ENCODE results near the gene ZNF148. TPM values are rescaled to one million over a fixed set of nuclear protein-coding genes. Genes with fewer than 3 reads are reported as not detected.

The ZNF148 gene
- total RNA-seq, 1 experiment from 2014 or later: 19.7 TPM

DNA sequence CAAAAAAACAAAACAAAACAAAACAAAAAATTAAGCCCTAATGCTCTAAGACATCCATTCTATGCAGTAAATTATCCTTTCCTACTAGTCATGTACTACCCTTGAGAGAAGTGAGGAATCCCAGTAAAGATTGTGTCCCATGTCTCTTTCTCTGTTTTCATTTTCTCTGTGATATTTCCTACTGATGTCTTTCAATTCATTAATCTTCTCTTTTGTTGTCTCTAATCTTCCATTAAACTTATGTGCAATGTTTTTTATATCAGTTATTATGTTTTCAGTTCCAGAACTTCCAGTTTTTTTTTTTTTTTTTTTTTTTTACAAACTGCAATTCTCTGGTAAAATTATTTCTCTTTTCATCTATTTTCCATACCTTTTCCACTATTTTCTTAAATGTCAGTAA lies 118.5 kb downstream of the ZNF148 start (continued):
- no peak for TF ChIP-seq AR (CRISPR knock-in tag; IDR thresholded peaks at IDR 0.05)

DNA sequence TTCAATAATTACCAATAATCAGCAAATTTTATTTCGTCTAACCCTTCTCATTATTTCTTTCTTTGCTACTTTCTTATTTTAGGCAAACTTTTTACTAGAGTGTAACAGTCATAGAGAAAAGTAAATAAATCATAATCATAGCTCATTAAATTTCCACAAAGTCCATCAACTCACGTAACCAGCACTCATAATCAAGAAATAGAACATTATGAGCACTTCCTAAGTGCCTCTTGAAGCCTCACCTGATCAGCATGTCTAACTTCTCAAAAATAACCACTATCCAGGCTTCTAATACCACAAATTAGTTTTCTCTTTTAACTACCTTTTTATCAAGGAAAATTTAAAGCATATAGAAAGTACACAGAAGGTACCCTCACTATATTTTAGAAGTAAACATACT lies 124.2 kb downstream of the ZNF148 start:
- DNase-seq (ENCODE audit: low spot score) (no peak), ATAC-seq (no peak)
- H3K27me3 Mint-ChIP-seq (ENCODE audit: low read depth): no peaks in the 10 kb centered on the region
- no peak overlapping the region for H3K27ac Mint-ChIP-seq
- no peaks in the 10 kb centered on the region for H3K9me3 Mint-ChIP-seq
- no peak overlapping the region for H3K4me3 Mint-ChIP-seq
- ChIA-PET POLR2A (no interaction called here), CTCF (no interaction called here)
- H3K36me3 Mint-ChIP-seq: no peaks in the 10 kb centered on the region
- no peaks in the 10 kb centered on the region for H3K4me1 Mint-ChIP-seq
- TF ChIP-seq ZNF423 (CRISPR knock-in tag; IDR thresholded peaks at IDR 0.05): no peak
- no peak for TF ChIP-seq NR2C2 (CRISPR knock-in tag; IDR thresholded peaks at IDR 0.05)
- no peak for TF ChIP-seq OVOL2 (CRISPR knock-in tag; IDR thresholded peaks at IDR 0.05; ENCODE audit: borderline replicate concordance)
- TF ChIP-seq IRF2 (CRISPR knock-in tag; IDR thresholded peaks at IDR 0.05; ENCODE audit: borderline replicate concordance, low read depth): no peak
- TF ChIP-seq ZMAT4 (CRISPR knock-in tag; IDR thresholded peaks at IDR 0.05): no peak

GRCh38 chr3:125246237-125246636 lies 128.9 kb downstream of the ZNF148 start:
- TF ChIP-seq, protein P1, sequence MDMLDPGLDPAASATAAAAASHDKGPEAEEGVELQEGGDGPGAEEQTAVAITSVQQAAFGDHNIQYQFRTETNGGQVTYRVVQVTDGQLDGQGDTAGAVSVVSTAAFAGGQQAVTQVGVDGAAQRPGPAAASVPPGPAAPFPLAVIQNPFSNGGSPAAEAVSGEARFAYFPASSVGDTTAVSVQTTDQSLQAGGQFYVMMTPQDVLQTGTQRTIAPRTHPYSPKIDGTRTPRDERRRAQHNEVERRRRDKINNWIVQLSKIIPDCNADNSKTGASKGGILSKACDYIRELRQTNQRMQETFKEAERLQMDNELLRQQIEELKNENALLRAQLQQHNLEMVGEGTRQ (CRISPR knock-in tag; IDR thresholded peaks at IDR 0.05): no peak
- TF ChIP-seq, protein P2, sequence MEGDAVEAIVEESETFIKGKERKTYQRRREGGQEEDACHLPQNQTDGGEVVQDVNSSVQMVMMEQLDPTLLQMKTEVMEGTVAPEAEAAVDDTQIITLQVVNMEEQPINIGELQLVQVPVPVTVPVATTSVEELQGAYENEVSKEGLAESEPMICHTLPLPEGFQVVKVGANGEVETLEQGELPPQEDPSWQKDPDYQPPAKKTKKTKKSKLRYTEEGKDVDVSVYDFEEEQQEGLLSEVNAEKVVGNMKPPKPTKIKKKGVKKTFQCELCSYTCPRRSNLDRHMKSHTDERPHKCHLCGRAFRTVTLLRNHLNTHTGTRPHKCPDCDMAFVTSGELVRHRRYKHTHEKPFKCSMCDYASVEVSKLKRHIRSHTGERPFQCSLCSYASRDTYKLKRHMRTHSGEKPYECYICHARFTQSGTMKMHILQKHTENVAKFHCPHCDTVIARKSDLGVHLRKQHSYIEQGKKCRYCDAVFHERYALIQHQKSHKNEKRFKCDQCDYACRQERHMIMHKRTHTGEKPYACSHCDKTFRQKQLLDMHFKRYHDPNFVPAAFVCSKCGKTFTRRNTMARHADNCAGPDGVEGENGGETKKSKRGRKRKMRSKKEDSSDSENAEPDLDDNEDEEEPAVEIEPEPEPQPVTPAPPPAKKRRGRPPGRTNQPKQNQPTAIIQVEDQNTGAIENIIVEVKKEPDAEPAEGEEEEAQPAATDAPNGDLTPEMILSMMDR (IDR thresholded peaks at IDR 0.05): no peak
- TF ChIP-seq NFE2L1 (CRISPR knock-in tag; IDR thresholded peaks at IDR 0.05) (no peak), ZNF423 (CRISPR knock-in tag; IDR thresholded peaks at IDR 0.05) (no peak)
- Mint-ChIP-seq H3K4me1 (no peaks in the 10 kb centered on the region), H3K9me3 (no peaks in the 10 kb centered on the region), H3K36me3 (no peaks in the 10 kb centered on the region), H3K27me3 (ENCODE audit: low read depth) (no peaks in the 10 kb centered on the region), H3K27ac (no peak overlapping the region), H3K4me3 (no peak overlapping the region)
- POLR2A ChIA-PET: interaction anchor here (0.7 kb wide), 1 partner anchor 26 kb away, joined by 3 read pairs; no protein-coding TSS in a partner anchor
- CTCF ChIA-PET: no interaction called here
- ATAC-seq: no peak
- DNase-seq (ENCODE audit: low spot score): no peak

GRCh38 chr3:125245521-125245920 lies 129.6 kb downstream of the ZNF148 start:
- no peaks in the 10 kb centered on the region for H3K36me3 Mint-ChIP-seq
- no peaks in the 10 kb centered on the region for H3K4me1 Mint-ChIP-seq
- ATAC-seq (no peak), DNase-seq (ENCODE audit: low spot score) (no peak)
- H3K9me3 Mint-ChIP-seq: no peaks in the 10 kb centered on the region
- ChIA-PET CTCF (no interaction called here), POLR2A (no interaction called here)
- no peak overlapping the region for H3K27ac Mint-ChIP-seq
- H3K4me3 Mint-ChIP-seq: no peak overlapping the region
- H3K27me3 Mint-ChIP-seq (ENCODE audit: low read depth): no peaks in the 10 kb centered on the region
- TF ChIP-seq, protein P3, sequence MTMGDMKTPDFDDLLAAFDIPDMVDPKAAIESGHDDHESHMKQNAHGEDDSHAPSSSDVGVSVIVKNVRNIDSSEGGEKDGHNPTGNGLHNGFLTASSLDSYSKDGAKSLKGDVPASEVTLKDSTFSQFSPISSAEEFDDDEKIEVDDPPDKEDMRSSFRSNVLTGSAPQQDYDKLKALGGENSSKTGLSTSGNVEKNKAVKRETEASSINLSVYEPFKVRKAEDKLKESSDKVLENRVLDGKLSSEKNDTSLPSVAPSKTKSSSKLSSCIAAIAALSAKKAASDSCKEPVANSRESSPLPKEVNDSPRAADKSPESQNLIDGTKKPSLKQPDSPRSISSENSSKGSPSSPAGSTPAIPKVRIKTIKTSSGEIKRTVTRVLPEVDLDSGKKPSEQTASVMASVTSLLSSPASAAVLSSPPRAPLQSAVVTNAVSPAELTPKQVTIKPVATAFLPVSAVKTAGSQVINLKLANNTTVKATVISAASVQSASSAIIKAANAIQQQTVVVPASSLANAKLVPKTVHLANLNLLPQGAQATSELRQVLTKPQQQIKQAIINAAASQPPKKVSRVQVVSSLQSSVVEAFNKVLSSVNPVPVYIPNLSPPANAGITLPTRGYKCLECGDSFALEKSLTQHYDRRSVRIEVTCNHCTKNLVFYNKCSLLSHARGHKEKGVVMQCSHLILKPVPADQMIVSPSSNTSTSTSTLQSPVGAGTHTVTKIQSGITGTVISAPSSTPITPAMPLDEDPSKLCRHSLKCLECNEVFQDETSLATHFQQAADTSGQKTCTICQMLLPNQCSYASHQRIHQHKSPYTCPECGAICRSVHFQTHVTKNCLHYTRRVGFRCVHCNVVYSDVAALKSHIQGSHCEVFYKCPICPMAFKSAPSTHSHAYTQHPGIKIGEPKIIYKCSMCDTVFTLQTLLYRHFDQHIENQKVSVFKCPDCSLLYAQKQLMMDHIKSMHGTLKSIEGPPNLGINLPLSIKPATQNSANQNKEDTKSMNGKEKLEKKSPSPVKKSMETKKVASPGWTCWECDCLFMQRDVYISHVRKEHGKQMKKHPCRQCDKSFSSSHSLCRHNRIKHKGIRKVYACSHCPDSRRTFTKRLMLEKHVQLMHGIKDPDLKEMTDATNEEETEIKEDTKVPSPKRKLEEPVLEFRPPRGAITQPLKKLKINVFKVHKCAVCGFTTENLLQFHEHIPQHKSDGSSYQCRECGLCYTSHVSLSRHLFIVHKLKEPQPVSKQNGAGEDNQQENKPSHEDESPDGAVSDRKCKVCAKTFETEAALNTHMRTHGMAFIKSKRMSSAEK (CRISPR knock-in tag; IDR thresholded peaks at IDR 0.05; ENCODE audit: borderline replicate concordance): no peak
- TF ChIP-seq ZNF423 (CRISPR knock-in tag; IDR thresholded peaks at IDR 0.05): no peak
- TF ChIP-seq ARID4B (CRISPR knock-in tag; IDR thresholded peaks at IDR 0.05; ENCODE audit: borderline replicate concordance): no peak
- TF ChIP-seq JUN (CRISPR knock-in tag; IDR thresholded peaks at IDR 0.05): no peak
- no peak for TF ChIP-seq FOXP4 (CRISPR knock-in tag; IDR thresholded peaks at IDR 0.05)
